GM18517 (cell line): ENCODE data around the gene CLIP4.
"Not testable (repeated sequence)": the region's sequence is repeated elsewhere in the genome, so short reads cannot be mapped to it uniquely, and the experiment has no call there.

ENCODE experiments used
- ATAC-seq: cut with Tn5 transposase; IDR thresholded peaks from one replicate; pipeline ENCODE4 v1.9.1; 2021; ENCODE audit warnings: mild to moderate bottlenecking, moderate library complexity; ENCODE audit not compliant: unreplicated experiment

CLIP4 gene

DNA sequence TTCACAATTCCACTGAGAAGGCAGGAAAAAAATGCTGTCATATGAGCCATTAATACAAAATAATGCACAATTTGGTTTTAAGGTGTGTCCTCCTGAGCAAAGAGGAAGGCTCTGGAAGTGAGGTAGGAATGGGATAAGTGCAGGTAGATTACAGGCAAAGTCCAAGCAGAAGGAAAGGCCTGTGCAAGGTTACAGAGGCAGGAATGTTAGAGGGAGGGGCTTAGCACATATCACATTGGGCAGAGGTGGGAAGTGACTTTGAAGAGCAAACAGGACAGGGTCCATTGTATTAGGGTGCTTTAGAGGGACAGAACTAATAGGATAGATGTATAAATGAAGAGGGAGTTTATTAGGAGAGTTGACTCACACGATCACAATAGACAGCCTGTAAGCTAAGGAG lies 14.7 kb upstream of the CLIP4 start:
- no peak for ATAC-seq

DNA sequence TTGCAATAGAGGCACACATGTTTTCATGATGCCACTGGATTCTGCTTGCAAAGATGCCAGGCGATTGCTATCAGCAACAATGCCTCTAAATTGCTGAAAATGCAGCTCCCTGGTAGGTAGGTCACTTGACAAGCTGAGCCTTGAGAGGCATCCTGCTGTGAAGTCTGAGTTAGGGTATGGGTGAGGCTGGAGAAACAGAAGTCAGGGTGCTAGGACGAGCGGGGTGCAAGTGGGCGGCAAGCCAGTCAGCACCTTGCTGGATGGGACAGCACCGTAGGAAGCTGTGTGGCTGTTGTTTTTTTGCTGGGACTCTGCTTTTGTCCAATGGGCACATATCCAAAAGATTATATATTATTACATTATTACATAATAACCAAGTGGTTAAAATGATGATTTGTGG lies 10.5 kb upstream of the CLIP4 start:
- ATAC-seq: no peak

DNA sequence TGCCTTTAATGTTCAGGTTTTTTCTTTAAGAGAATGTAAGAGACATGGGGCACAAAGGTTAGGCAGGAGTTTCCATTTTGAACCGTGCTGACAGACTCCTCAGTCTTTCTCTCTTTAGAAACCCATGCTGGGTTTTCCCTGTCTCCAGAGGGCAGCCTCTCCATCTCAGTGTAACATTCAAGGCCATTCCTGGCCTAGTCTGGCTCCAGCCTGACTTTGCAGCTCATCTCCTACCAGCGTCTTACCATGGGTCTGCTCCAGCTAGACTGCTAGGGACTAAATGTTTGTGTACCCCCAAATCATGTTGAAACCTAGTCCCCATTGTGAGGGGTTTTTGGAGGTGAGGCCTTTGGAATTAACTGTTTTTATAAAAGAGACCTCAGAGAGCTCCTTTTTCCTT lies 9.8 kb upstream of the CLIP4 start:
- ATAC-seq: no peak

DNA sequence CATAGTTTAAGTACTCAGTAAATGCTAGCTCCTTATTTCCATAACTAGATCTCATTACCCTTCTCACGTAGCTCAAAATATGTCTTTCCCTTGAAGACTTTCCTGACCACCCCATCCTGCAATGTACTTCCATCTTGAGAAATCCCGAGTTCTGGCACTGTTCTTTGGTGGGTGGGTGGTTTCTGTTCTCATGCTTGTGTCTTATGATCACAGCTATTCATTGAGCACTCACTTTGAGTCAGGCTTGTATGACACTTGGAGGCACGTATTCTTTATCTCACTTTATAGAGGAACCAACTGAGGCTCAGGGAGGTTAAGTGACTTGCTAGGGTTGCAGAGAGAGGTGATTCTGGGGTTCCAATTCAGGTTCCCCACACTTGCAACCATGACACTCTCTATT lies 9.0 kb upstream of the CLIP4 start:
- no peak for ATAC-seq

DNA sequence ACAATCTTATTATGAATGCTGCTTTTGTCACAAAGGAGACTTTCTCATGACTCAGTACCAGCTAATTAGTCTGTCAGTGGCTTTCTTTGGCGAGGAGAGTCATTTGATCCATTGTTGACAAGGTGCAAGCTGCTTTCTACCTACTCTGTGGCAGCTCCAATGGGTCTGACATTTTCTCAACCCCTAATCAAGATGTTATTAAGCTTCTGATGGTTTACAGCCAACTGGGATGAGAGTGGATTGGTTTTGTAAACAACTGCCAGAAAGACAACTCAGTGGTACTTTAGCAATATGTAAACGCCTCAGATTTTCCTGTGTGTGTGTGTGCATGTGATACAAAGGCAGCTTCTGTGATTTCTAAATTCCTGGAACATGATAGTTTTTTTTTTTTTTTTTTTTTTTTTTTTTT lies 8.2 kb upstream of the CLIP4 start:
- ATAC-seq: no peak

DNA sequence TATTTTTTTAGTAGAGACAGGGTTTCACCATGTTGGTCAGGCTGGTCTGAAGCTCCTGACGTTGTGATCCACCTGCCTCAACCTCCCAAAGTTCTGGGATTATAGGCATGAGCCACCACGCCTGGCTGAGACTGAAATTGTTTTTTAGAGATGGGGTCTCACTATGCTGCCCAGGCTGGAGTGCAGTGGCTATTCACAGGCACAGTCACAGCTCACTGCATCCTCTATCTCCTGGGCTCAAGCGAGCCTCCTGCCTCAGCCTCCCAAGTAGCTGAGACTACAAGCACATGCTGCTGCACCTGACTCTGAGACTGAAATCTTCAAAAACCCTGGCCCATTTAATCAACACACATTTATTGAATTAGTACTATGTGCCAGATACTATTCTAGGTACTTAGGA lies 7.7 kb upstream of the CLIP4 start:
- not testable (repeated sequence) for ATAC-seq

DNA sequence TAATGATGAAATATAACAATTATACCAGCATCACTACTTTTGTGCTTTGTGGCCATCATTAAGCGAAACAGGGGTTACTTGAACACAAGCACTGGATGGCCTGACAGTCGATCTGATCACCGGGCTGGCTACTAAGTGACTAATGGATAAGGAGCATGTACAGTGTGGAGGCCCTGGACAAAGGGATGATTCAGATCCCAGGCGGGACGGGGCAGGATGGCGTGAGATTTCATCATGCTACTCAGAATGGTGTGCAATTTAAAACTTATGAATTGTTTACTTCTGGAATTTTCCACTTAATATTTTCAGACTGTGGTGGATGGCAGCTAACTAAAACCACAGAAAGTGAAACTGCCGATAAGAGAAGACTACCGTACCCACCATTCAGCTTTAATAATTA lies 7.0 kb upstream of the CLIP4 start:
- ATAC-seq: no peak

DNA sequence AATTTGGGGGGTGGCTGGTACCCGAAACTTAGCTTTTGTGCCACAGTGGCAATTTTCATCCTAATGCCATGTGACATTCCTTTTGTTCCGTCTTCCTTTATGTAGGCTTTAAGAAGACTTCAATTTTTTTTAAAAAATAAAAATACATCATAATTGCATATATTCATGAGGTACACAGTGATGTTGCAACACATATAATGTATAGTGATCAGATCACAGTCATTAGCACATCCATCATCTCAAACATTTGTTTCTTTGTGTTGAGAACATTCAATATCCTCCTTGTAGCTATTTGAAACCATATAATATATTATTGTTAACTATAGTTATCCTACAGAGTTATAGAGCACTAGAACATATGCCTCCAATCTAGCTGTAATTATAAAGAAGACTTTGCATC lies 6.0 kb upstream of the CLIP4 start:
- ATAC-seq: no peak

DNA sequence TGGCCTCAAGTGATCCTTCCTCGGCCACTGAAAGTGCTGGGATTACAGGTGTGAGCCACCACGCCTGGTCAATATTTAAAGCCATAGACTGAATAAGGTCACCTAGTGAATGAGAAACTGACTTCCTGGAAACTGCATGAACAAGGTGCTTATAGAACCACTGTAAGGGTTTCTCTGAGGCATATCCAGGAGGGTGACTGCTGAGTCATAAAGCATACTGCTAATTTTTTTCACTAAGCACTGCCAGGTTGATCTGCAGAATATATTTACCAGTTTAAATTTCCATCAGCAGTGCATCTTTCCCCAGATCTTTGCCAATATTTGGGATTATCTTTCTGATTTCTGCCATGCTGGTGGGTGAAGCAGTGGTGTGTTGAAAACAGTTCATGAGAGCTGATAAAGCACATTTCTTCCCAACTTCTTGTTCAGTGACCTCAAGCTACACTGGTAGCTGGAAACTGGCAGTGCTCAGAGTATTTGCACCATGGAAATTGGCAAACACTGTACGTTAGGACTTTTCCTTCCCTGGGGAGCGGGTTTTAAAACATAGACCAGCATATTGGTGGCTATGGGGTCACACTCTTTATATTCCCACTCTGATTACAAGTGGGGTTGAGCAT lies 4.2 kb upstream of the CLIP4 start:
- ATAC-seq: no peak

DNA sequence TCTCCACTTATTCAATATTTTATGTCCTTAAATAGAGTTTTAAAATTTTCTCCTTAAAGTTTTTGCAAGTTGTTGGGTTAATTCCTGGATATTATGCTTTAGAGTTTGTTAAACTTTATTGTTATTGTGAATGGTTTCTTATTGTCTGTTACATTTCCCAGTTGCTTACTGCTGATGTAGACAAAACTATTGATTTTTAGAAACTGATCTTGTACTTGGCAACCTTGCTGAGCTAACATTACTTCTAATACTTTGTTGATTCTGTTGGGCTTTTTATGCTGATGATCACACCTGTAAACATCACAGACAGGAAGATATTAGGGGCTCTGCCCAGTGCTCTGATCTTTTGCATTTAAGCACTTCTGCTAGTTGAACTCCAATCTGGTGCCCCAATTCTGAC lies 2.8 kb upstream of the CLIP4 start:
- no peak for ATAC-seq

DNA sequence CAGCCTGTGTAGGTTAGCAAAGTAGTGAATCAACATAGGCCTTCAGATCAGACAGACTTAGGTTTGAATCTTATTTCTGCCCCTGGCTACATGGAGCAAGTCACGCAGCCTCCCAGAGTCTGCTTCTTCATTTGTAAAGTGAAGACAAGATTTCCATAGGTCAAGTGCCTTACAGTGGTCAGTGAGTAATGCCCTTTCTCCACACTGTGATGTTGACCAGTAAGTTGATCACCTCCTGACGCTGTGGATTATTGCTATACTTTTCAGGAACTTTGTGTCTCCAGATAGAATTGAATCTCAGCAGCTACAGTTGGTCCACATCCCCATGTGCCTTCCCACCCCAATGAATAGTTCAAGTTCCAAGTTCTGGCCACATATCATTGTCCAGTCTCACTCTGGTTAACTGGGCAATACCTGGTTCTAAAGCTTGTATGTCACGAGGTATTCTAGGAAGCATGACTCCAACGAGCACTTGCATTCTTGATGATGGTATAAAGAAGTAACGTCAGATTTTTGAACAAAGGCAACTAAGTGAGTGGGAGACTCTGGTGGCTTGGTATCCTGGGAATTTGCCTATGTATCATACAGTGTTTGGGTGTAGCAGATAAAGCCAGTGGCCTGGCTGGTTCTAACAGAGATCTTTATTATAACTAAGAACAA lies 2.1 kb upstream of the CLIP4 start:
- ATAC-seq: no peak

DNA sequence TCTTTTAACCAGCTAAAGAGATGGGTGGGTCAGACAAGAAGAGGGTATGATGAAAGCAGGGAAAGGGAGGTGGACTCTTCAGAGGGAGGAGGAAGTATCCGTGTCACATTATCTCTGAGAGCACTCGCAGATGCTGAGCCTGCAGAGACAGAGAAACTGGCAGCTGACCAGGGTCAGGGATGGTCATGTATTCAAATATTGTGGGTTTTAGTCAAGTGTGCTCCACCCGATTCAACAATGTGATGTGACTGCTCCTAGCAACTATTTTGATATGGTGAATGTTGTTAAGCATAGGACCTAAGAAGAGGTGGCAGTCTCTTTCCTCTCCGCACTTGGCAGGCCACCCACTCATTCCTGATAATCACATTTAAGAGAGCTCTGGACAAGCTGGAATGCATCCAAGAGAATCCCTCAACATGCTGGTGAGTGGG lies 1.3 kb upstream of the CLIP4 start:
- peak; percentile 28 for ATAC-seq

DNA sequence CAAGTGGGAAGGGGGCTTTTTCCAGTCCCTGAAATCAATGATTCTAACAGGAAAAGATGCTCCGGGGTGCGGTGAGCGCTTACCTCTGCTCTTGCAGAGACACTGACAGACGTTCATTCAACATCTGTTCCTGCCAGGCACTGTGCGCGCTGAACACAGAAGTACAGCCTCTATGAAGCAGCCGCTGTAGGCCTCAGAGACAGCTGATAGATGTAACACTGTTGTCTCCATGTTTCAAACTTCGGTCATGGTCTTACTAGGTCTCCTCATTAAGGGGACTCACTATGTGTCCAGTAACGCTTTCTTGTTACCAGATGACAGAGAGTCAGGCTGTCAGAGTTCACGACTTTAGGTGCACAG lies 649 bp upstream of the CLIP4 start:
- ATAC-seq: no peak

DNA sequence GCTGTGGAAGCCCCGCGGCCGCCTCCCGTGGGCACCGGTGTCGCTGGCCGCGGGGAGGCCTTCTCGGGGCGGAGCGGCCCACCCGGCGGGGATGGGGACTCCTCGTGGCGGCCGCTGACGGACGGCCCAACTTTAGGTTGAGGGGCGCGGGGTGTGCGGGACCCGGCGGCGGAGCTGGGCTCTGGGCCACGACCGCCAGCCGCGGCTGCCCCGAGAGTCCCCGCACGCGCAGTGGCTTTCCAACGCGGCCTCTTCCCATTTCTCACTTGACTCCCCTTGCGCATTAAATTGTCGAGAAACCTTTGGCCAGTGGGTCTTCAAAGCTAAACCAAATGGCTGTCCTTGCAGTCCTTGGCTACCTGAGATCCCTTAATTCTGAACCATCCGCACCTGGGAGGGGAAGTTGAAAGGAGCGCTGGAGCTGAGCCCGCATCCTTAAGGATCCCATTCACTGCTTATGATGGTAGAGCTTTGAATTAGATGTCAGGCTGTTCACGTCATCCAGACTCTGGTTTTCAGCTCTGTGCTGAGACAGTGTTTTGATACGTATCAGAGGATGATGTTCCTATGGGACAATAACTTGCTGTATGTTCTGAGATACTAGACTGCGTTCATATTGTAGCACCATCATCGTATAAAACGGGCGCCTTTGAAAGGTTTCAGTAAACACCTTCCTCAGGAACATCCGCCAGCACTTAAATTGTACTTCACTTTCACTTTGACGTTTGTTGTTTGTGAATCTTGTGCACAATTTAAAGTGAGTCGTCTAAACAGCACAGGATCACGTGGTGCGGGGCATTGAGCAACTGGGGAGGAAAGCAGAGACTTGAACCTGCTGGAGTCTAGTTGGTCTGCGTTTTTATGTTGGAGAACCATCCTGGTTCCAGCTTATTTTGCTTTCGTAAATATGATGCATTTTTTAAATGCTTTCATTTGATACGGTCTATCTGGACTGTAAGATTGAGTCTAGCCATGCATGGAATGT lies 874 bp downstream of the CLIP4 start:
- ATAC-seq: peak; percentile 41

DNA sequence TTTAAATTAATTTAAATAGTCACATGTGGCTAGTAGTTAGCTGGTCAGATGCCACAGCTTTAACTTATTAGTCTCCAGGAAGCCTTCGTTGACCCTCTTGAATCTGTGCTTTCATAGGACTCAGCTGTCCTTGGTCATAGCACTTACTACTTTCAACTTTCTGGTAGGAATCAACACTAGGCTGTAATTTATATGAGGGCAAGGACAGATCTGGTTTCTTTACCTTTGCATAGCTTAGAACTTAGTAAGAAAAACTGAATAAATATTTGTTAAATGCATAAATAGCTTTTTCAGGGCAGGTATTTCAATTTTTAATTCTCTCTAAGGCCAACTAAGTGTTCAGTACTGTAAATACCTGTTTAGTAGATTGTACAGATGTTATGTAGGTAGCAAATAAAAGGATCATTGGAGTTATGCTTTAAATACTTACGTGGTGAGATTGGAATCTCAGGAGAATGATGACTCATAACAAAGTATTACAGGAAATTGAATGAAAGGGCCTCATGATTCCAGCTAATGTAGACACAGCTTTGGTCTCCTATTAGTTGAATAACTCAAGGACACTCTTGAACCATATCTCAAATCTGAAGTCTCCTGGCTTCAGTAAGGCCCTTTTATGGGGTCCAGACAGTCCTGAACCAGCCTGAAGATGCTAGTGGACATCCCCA lies 2.6 kb downstream of the CLIP4 start:
- ATAC-seq: no peak

DNA sequence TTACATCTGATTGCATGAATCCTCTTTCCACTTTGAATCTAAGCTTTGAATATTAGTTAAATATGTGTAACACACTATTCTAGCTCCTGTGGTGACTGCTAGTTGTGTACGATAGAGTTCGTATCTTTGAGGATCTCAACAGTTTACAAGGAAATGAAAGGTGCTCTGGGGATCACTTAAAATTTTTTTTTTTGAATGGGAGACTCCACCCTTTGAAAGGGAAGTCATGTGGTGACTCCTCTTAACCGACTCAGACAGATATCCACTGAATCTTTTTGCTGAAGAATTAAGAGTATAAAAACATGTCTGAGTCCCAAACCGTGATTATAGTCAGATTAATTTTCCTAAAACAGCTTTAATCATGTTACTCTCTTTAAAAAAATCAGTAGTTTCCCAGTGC lies 4.0 kb downstream of the CLIP4 start:
- ATAC-seq: no peak

DNA sequence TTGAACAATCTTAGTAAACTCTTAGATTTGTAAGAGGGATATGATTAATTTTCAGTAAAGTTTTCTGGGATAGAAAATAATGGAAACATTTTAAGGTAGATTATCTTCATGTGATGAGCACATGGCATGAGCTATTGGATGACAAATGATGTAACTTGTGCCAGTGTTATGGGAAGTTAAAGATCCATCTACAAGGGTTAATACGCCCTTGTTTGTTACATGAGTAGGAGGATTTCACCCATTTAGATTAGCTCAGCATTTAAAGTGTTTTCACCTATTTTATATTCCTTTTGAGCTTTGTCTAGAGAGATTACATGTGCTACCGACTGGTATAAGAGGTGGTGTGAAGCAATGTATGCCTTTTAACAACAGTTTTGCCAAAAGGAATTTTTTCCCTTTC lies 5.6 kb downstream of the CLIP4 start:
- ATAC-seq: no peak

DNA sequence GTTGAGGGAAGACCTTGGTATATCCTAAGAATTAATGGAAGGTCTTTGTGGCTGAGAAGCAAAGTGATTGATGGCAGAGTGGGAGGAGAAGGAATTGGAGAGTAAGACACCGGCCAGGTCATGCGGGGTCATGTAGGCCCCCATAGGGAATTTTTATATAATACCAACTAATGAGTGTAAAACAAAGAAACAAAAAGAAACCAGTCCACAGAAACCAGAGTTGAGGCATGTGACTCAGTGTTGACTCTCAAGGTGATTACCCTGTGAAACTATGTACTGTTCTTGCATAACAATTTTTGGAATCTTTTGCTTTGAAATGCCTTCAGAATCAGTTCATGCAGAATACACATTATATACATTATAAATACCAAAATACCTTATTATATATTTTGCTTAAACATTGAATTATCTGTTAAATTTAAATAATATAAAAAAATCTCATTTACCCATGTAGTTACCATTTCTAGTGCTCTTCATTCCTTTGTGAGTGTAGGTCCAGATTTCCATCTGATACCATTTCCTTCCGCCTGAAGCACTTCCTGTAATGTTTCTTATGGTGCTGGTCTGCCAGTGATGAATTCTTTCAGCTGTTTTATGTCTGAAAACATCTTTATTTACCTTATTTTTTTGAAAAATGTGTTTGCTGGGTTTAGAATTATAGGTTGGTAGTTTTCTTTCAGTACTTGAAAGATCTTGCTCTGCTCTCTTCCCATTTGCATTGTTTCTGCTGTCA lies 8.6 kb downstream of the CLIP4 start:
- ATAC-seq: no peak

DNA sequence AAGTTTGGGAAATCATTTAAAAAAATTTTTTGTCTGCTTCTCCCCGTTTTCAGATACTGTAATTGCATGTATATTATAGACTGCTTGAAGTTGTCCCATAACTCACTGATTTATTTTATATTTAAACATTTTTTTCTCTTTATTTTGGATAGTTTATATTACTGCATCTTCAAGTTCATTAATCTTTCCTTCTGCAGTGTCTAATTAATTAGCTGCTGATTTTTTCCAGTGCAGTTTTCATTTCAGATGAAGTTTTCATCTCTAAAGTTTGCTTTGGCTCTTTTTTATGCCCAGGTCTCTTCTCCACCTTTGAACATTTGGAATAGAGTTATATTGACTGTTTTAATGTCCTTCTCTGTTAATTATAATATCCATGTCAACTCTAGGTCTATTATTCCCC lies 9.3 kb downstream of the CLIP4 start:
- no peak for ATAC-seq

DNA sequence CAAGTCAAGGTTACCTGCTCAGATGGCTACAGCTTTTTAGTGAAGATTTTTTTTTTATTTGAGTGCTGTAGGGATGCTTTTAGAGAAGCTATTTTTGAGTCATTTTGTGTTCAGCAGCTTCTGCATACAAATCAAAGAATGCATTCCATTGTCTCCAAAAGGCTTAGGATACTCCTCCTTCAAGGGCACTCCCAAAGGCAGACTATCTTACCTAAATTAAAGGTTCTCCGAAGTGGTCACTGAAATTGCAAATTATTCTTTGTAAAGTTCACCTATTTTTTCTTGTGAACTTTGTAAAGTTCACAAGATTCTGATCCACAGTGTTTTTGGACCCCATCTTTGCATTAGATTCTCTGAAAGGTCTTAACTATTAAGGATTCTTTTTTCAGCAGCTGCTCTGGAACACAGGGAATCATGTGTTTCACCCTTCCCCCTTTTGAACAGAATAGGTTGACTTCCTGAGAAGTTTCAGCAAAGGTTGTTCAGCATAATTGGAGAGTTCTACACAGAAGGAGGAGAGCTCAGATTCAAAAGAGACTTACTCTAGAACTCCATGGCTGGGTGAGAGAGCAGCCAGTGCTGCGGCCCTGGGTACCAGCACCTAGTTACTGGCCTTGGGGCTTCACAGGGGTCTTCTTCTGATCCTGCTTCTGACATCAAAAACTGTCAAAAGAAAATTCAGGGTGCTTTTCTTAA lies 14.5 kb downstream of the CLIP4 start:
- peak; percentile 31 for ATAC-seq
